Adrenal gland (tissue), 12 donors: ENCODE results near the gene ENOX1. TPM values are rescaled to one million over a fixed set of nuclear protein-coding genes. Genes with fewer than 3 reads are reported as not detected.

Experiments used
- DNase-seq, 7 donors: peaks; one replicate each; pipeline ENCODE4 v3.0.0-alpha.2; 2019 to 2020
- H3K27ac ChIP-seq, 5 donors: fragments of 200-600 bp; sonication (generic) in 4 of 5; 1 replicate in 3 of 5; 2 replicates in 2 of 5; pipeline versions ENCODE4 v1.5.1 to v1.8.0; 2016 to 2020; ENCODE audit warnings: mild to moderate bottlenecking in 1 of 5
- H3K27me3 ChIP-seq: fragments of 200-600 bp; 2 replicates; pipeline ENCODE4 v1.8.0; 2021
- H3K36me3 ChIP-seq, 2 donors: fragments of 200-600 bp; replicated peaks in 1 of 2; 1 replicate in 1 of 2; 2 replicates in 1 of 2; pipeline versions ENCODE4 v1.5.1 to v1.8.0; 2018 to 2022
- H3K4me1 ChIP-seq, 2 donors: fragments of 200-600 bp; replicated peaks in 1 of 2; 1 replicate in 1 of 2; 2 replicates in 1 of 2; pipeline versions ENCODE4 v1.5.1 to v1.8.0; 2018 to 2021
- H3K4me3 ChIP-seq, 4 donors: fragments of 200-600 bp; sonication (generic) in 3 of 4; one replicate each; pipeline ENCODE4 v1.5.1; 2016 to 2018
- H3K9me3 ChIP-seq, 3 donors: fragments of 200-600 bp; sonication (generic) in 1 of 3; replicated peaks in 1 of 3; 1 replicate in 2 of 3; 2 replicates in 1 of 3; pipeline versions ENCODE4 v1.5.1 to v1.8.0; 2016 to 2021
- CTCF ChIP-seq, 6 experiments: fragments of 450-650 bp in 4 of 6; fragments of 200-600 bp in 2 of 6; sonication (generic) in 1 of 6; IDR thresholded peaks; 1 replicate in 5 of 6; 2 replicates in 1 of 6; pipeline versions ENCODE4 v1.5.1 to v1.8.0; 2016 to 2021; ENCODE audit warnings: antibody characterized with exemption in 6 of 6, mild to moderate bottlenecking in 2 of 6, moderate library complexity in 1 of 6
- POLR2A ChIP-seq, 2 donors: fragments of 450-650 bp; IDR thresholded peaks; one replicate each; pipeline ENCODE4 v1.6.1; 2017; ENCODE audit warnings: antibody characterized with exemption in 2 of 2, mild to moderate bottlenecking in 2 of 2, moderate library complexity in 1 of 2
- WGBS, 4 donors: extraction: QIAGEN DNeasy Blood & Tissue Kit in 2 of 4; methylation state at CpG; one replicate each; pipeline versions ENCODE4 v1.1.5 to v1.1.7; 2013 to 2017; 5-methylcytosine and 5-hydroxymethylcytosine counted together
- intact Hi-C, 2 donors: fragments of 100-400 bp; cut with DNase I; formaldehyde crosslinking; loops; one replicate each; pipeline versions ENCODE4 v1.14.1 to v1.15.0; 2022 to 2023
- polyA plus RNA-seq, 3 donors: library from polyadenylated mRNA; stranded (reverse); fragments of 200-250 nt in 2 of 3; fragments of 350-450 nt in 1 of 3; fragmentation: Illumina TruSeq in 1 of 3; extraction: RNeasy Lipid Tissue Mini Kit (QIAGEN cat#74804) in 1 of 3; gene quantifications; one replicate each; pipeline ENCODE4 v1.2.3, GENCODE V29; 2013 to 2014
- total RNA-seq, 9 donors: library from RNA; depleted of rRNA in 4 of 9; stranded (reverse); fragments of >200 nt in 4 of 9; fragments of 120-200 nt in 1 of 9; fragmentation: NEBNext Ultra II Directional in 1 of 9; extraction: Animal tissue kit (Norgen Biotek cat#: 25700) in 1 of 9; gene quantifications; one replicate each; pipeline versions ENCODE4 v1.1.0 to v1.2.4, GENCODE V29; 2013 to 2023
- donor health status: healthy with polysubstance abuse.
- donor health status: Bipolar disorder and iron deficiency.
- donor health status: DM: yes; HTN: yes; CAD: no.
- donor health status: DM: no; HTN: no; CAD: no.
- donor health status: DM: no; HTN: no; CAD: no.
- donor health status: DM: yes; HTN: yes; CAD: no.

The ENOX1 gene
- total and polyA plus RNA-seq, 12 donors, result 0.25 to 5.8 (median 1.6) TPM

DNA sequence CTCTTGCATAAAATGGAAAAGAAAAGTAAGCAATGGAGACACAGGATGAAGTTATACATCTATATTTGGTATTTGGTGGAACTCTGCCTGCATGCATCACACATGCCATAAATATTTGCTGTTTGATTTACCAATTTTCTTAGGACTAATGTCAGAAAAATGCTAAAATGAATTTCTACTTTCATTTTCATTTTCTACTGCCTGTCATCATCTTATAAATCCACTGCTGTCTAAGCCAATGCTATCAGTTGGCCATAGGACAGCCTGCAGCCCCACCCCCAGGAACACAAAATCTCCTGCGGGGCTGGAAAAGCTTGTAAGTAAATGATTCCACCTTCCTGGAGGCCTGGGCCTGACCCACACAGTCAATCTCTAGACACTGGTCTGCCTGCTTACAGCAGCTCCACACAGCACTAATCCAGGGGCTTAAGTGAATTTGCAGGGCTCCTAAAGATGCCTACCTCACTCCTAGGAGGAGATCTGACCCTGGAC is 122.0 kb downstream of the ENOX1 start:
- no peaks in the 10 kb centered on the region for H3K36me3 ChIP-seq
- DNase-seq, result peak in 4 of 7 donors; percentile 4 to 61 (median 21)
- no peaks in the 10 kb centered on the region for H3K27me3 ChIP-seq
- H3K4me3 ChIP-seq, result no peak overlapping the region
- H3K9me3 ChIP-seq, result no peaks in the 10 kb centered on the region
- WGBS, 4 donors, result 37 to 56% (median 44%) methylated on average over 1 of the region's 1 CpG
- H3K4me1 ChIP-seq, result peaks cover 0 to 13% of the 10 kb centered on the region in 2 donors
- TF ChIP-seq CTCF (IDR thresholded peaks at IDR 0.05) (no peak), POLR2A (IDR thresholded peaks at IDR 0.05) (no peak)
- intact Hi-C loops, result no loop called here
- peak overlapping the region in 1 of 5 donors; percentile 2 for H3K27ac ChIP-seq

DNA sequence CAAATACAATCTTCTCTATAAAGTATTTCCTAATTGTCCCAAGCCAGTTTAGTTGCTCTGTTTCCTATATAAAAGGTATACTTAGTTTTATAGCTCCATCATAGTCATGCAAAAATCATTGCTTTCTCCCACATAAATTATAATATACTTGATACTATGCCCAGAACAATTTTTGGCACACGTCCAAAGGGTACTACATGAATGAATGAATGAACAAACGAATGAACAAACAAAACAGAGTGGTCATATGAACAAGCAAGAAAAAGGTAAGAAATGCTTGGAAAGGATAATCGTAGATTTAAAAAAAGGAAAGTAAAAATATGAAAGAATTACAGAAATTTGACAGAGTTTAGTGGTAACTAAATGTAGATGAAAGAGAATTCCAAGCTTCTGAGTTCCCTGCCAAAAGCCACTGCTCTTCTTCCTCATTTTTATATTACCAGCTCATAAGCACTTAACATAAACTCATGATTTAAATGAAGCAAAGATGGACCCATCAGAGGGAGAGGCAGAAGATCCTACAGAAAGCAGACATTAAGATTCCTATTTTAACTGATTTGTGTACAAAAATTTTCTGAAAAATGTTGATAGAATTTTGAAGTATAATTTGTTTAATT is 123.2 kb downstream of the ENOX1 start:
- H3K27ac ChIP-seq, result no peak overlapping the region

GRCh38 chr13:43662976-43663375 is 123.8 kb downstream of the ENOX1 start:
- no peak for DNase-seq
- H3K27me3 ChIP-seq, result no peaks in the 10 kb centered on the region
- TF ChIP-seq CTCF (IDR thresholded peaks at IDR 0.05) (no peak), POLR2A (IDR thresholded peaks at IDR 0.05) (no peak)
- H3K27ac ChIP-seq, result no peak overlapping the region
- no peaks in the 10 kb centered on the region for H3K9me3 ChIP-seq
- intact Hi-C loops, result no loop called here
- no peak overlapping the region for H3K4me3 ChIP-seq
- H3K4me1 ChIP-seq, result peaks cover 0 to 13% of the 10 kb centered on the region in 2 donors
- no peaks in the 10 kb centered on the region for H3K36me3 ChIP-seq

More for the DNA sequence above, 123.2 kb downstream of the ENOX1 start:
- WGBS, 4 donors, result 48 to 59% (median 55%) methylated on average over 3 of the region's 3 CpGs
- H3K4me3 ChIP-seq, result no peak overlapping the region
- H3K9me3 ChIP-seq, result no peaks in the 10 kb centered on the region
- no peaks in the 10 kb centered on the region for H3K36me3 ChIP-seq
- H3K27me3 ChIP-seq, result no peaks in the 10 kb centered on the region
- DNase-seq, result no peak
- peaks cover 0 to 13% of the 10 kb centered on the region in 2 donors for H3K4me1 ChIP-seq
- intact Hi-C loops, result no loop called here
- TF ChIP-seq CTCF (IDR thresholded peaks at IDR 0.05) (no peak), POLR2A (IDR thresholded peaks at IDR 0.05) (no peak)

- DNase-seq, result no peak
- H3K27me3 ChIP-seq, result no peaks in the 10 kb centered on the region
- H3K4me3 ChIP-seq, result no peak overlapping the region
- intact Hi-C loops, result no loop called here
- H3K36me3 ChIP-seq, result no peaks in the 10 kb centered on the region
- no peak for TF ChIP-seq CTCF (IDR thresholded peaks at IDR 0.05)
- no peak for TF ChIP-seq POLR2A (IDR thresholded peaks at IDR 0.05)
- H3K4me1 ChIP-seq, result peaks cover 0 to 13% of the 10 kb centered on the region in 2 donors
- no peak overlapping the region for H3K27ac ChIP-seq
- H3K9me3 ChIP-seq, result no peaks in the 10 kb centered on the region
- 69 to 73% (median 72%) methylated on average over 6 of the region's 6 CpGs for WGBS, 4 donors
These were observed 125.5 kb downstream of the ENOX1 start for GRCh38 chr13:43661161-43661830.
